Transverse colon (tissue), 4 donors: ENCODE measurements around the gene SLC51A. TPM values are rescaled to one million over a fixed set of nuclear protein-coding genes. Genes with fewer than 3 reads are reported as not detected.

Source experiments
- DNase-seq: peaks from one replicate; pipeline ENCODE4 v3.0.0-alpha.2; 2019
- H3K27ac ChIP-seq, 4 donors: fragments of 200-600 bp; sonication (generic); 2 replicates each; pipeline ENCODE4 v1.5.1; 2016 to 2018; ENCODE audit warnings: inconsistent platforms in 4 of 4
- H3K27me3 ChIP-seq: fragments of 200-600 bp; sonication (generic); 2 replicates; pipeline ENCODE4 v1.5.1; 2017; ENCODE audit warnings: inconsistent platforms
- H3K36me3 ChIP-seq, 4 donors: fragments of 200-600 bp; sonication (generic); 2 replicates each; pipeline ENCODE4 v1.5.1; 2017 to 2019; ENCODE audit warnings: inconsistent platforms in 4 of 4
- H3K4me1 ChIP-seq, 4 donors: fragments of 200-600 bp; sonication (generic); 2 replicates each; pipeline ENCODE4 v1.5.1; 2017 to 2020; ENCODE audit warnings: inconsistent platforms in 4 of 4
- H3K4me3 ChIP-seq, 4 donors: fragments of 200-600 bp; sonication (generic); 1 replicate in 1 of 4; 2 replicates in 3 of 4; pipeline versions ENCODE4 v1.5.1 to v1.6.1; 2017 to 2019; ENCODE audit warnings: inconsistent platforms in 4 of 4
- H3K9me3 ChIP-seq, 2 donors: fragments of 200-600 bp; sonication (generic); 2 replicates each; pipeline ENCODE4 v1.5.1; 2017 to 2019; ENCODE audit warnings: inconsistent platforms in 2 of 2
- EP300 ChIP-seq: sonication (generic); formaldehyde crosslinking; IDR thresholded peaks from one replicate; pipeline ENCODE4 v1.6.1; 2017; ENCODE audit warnings: antibody characterized with exemption, low read depth
- POLR2A ChIP-seq: fragments of 450-650 bp; IDR thresholded peaks from one replicate; pipeline ENCODE4 v1.6.1; 2016; ENCODE audit warnings: antibody characterized with exemption, mild to moderate bottlenecking, moderate library complexity
- POLR2AphosphoS5 ChIP-seq, 3 donors: sonication (generic); formaldehyde crosslinking; IDR thresholded peaks; one replicate each; pipeline ENCODE4 v1.6.1; 2016; ENCODE audit warnings: antibody characterized with exemption in 3 of 3
- WGBS, 2 donors: methylation state at CpG; one replicate each; pipeline ENCODE4 v1.1.5; 2018; ENCODE audit warnings: low coverage in 1 of 2; 5-methylcytosine and 5-hydroxymethylcytosine counted together
- in situ Hi-C, 4 donors: fragments of 200-750 bp; cut with MboI; loops; one replicate each; pipeline versions ENCODE4 v1.15.0 to v1.15.1; 2017; ENCODE audit warnings: low sequenced_read_pairs in 3 of 4, low pct_ligation_motif_present in 1 of 4, low pct_unique_long_range_greater_than_20kb in 1 of 4
- intact Hi-C: fragments of 100-400 bp; cut with DNase I; formaldehyde crosslinking; loops from one replicate; pipeline ENCODE4 v1.15.1; 2023; ENCODE audit warnings: low total_unique reads
- total RNA-seq, 4 donors: library from RNA; depleted of rRNA; stranded (reverse); fragments of >200 nt; gene quantifications; one replicate each; pipeline ENCODE4 v1.1.0, GENCODE V29; 2016
- TF ChIP-seq, protein P1 (sequence below), 5 experiments: fragments of 200-600 bp in 3 of 5; fragments of 450-650 bp in 2 of 5; sonication (generic) in 3 of 5; IDR thresholded peaks; 1 replicate in 2 of 5; 2 replicates in 3 of 5; pipeline ENCODE4 v1.5.1; 2016 to 2017; ENCODE audit warnings: antibody characterized with exemption in 5 of 5, inconsistent platforms in 3 of 5, mild to moderate bottlenecking in 2 of 5, moderate library complexity in 1 of 5

Gene SLC51A
- total RNA-seq, 4 donors from 2014 or later: 7.2 to 123 (median 40.5) TPM

DNA sequence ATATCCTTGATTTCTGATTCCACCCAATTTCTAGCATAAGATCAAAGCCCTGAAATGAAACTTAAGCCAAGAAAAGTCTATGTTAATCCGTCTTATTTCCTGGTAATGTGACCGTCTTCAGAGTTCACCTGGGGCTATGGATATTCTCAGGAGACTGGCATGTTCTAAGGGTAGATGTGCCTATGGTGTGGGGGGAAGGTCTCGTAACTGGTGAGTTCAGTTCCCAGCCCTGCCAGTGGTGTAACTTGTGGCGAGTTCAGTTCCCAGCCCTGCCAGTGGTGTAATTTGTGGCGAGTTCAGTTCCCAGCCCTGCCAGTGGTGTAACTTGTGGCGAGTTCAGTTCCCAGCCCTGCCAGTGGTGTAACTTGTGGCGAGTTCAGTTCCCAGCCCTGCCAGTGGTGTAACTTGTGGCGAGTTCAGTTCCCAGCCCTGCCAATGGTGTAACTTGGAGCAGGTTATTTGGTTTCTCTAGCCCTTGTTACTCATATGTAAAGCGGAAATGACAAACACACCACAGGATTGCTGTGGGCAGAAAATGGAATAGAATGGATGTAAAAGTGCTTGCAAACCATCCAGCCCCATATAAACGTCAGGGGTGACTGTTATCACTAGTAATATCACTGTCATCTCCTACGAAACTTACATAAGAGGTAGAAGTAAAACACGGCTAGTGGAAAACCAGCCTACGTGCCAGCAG, 30.4 kb downstream of the SLC51A start:
- no peak overlapping the region for H3K27ac ChIP-seq
- H3K4me1 ChIP-seq: no peaks in the 10 kb centered on the region
- WGBS, 2 donors: 89 to 100% methylated on average over 1 to 13 of the region's 13 CpGs
- H3K36me3 ChIP-seq: peaks cover 0 to 16% (median 6%) of the 10 kb centered on the region in 4 donors
- H3K4me3 ChIP-seq: no peak overlapping the region
- intact Hi-C loops (no loop called here), in situ Hi-C loops (no loop called here)
- no peaks in the 10 kb centered on the region for H3K27me3 ChIP-seq
- no peak for DNase-seq
- H3K9me3 ChIP-seq: no peaks in the 10 kb centered on the region
- TF ChIP-seq POLR2AphosphoS5 (IDR thresholded peaks at IDR 0.05) (no peak), EP300 (no peak)
- TF ChIP-seq, protein P1, sequence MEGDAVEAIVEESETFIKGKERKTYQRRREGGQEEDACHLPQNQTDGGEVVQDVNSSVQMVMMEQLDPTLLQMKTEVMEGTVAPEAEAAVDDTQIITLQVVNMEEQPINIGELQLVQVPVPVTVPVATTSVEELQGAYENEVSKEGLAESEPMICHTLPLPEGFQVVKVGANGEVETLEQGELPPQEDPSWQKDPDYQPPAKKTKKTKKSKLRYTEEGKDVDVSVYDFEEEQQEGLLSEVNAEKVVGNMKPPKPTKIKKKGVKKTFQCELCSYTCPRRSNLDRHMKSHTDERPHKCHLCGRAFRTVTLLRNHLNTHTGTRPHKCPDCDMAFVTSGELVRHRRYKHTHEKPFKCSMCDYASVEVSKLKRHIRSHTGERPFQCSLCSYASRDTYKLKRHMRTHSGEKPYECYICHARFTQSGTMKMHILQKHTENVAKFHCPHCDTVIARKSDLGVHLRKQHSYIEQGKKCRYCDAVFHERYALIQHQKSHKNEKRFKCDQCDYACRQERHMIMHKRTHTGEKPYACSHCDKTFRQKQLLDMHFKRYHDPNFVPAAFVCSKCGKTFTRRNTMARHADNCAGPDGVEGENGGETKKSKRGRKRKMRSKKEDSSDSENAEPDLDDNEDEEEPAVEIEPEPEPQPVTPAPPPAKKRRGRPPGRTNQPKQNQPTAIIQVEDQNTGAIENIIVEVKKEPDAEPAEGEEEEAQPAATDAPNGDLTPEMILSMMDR (IDR thresholded peaks at IDR 0.05): no peak

- no peak for TF ChIP-seq POLR2AphosphoS5 (IDR thresholded peaks at IDR 0.05)
- TF ChIP-seq, protein P1 (IDR thresholded peaks at IDR 0.05): no peak
- no peak for TF ChIP-seq POLR2A
- no peak for TF ChIP-seq EP300
- DNase-seq: no peak
- Histone ChIP-seq H3K27ac (no peak overlapping the region), H3K9me3 (no peaks in the 10 kb centered on the region), H3K4me3 (no peak overlapping the region), H3K27me3 (no peaks in the 10 kb centered on the region), H3K36me3 (peaks cover 0 to 7% (median 2%) of the 10 kb centered on the region in 4 donors), H3K4me1 (peaks cover 0 to 10% (median 3%) of the 10 kb centered on the region in 4 donors)
- intact Hi-C loops: no loop called here
- 78 to 86% methylated on average over 14 to 16 of the region's 16 CpGs for WGBS, 2 donors
- in situ Hi-C loops: loop anchor here in 3 of 4 donors (10.0 to 25.0 kb wide), 2 partner anchors 260 to 273 kb away; partner anchors contain the start of genes RNF168 (in 2 of the 3) and SMCO1 (in 2 of the 3)
These were observed 35.6 kb downstream of the SLC51A start for GRCh38 chr3:196251918-196252317.

GRCh38 chr3:196254376-196255283, 38.3 kb downstream of the SLC51A start:
- TF ChIP-seq EP300 (no peak), POLR2A (no peak), POLR2AphosphoS5 (IDR thresholded peaks at IDR 0.05) (no peak)
- TF ChIP-seq, protein P1 (IDR thresholded peaks at IDR 0.05): no peak
- Histone ChIP-seq H3K4me3 (no peak overlapping the region), H3K4me1 (peaks cover 0 to 10% (median 3%) of the 10 kb centered on the region in 4 donors), H3K27me3 (no peaks in the 10 kb centered on the region), H3K9me3 (no peaks in the 10 kb centered on the region), H3K36me3 (peaks cover 0 to 12% (median 0%) of the 10 kb centered on the region in 4 donors), H3K27ac (no peak overlapping the region)
- in situ Hi-C loops (loop anchor here (5.0 to 25.0 kb wide), 3 partner anchors 258 to 270 kb away; partner anchors contain the start of genes SMCO1 (in 3 of the 4) and RNF168 (in 2 of the 4)), intact Hi-C loops (loop anchor here (5.0 kb wide), 1 partner anchor 263 kb away; the partner anchor contains the start of gene SMCO1)
- 51 to 62% methylated on average over 2 to 5 of the region's 5 CpGs for WGBS, 2 donors
- no peak for DNase-seq

DNA sequence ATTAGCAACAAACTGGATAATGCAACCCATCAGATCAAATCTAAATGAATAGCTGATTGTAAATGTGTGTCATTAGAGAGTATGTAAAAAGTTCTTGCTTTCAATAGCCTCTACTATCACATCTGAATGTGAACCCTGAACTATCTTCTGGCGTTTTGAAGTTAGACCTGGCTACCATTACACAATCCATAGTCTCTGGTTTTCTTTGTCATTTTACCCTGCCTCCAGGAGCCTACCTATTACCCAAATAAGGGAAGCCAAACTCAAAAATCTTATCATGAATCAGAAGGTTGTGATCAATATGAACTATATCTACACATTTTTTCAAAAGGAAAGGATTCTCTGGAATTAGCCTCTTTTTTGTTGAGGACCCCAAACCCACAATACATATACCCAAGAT, 39.4 kb downstream of the SLC51A start:
- intact Hi-C loops (loop anchor here (5.0 kb wide), 1 partner anchor 262 kb away; the partner anchor contains the start of gene SMCO1), in situ Hi-C loops (loop anchor here (5.0 to 25.0 kb wide), 3 partner anchors 257 to 269 kb away; partner anchors contain the start of genes SMCO1 (in 3 of the 4) and RNF168 (in 2 of the 4))
- no peaks in the 10 kb centered on the region for H3K27me3 ChIP-seq
- peaks cover 0 to 17% (median 0%) of the 10 kb centered on the region in 4 donors for H3K36me3 ChIP-seq
- H3K4me1 ChIP-seq: peaks cover 0 to 10% (median 3%) of the 10 kb centered on the region in 4 donors
- DNase-seq: no peak
- no peak overlapping the region for H3K27ac ChIP-seq
- H3K4me3 ChIP-seq: no peak overlapping the region
- TF ChIP-seq EP300 (no peak), POLR2AphosphoS5 (IDR thresholded peaks at IDR 0.05) (no peak), POLR2A (no peak)
- TF ChIP-seq, protein P1 (IDR thresholded peaks at IDR 0.05): no peak
- 45 to 65% methylated on average over 1 of the region's 1 CpG for WGBS, 2 donors
- no peaks in the 10 kb centered on the region for H3K9me3 ChIP-seq
